Stimulated activated CD8-positive, alpha-beta memory T cell treated with anti-CD3 and anti-CD28 coated beads, Interleukin-2, amount 100 ng/mL, for 1 hour (primary cell): ENCODE measurements around the gene GRAMD1B.

ENCODE experiments used
- DNase-seq, 2 donors: peaks; one replicate each; pipeline ENCODE4 v3.0.0-alpha.2; 2020; ENCODE audit warnings: low read depth in 2 of 2

GRAMD1B gene

GRCh38 chr11:123429913-123430720, at the start of gene GRAMD1B:
GRAMD1B (plus strand) TSS chr11:123430269; CDS start chr11:123430793, 524 bp downstream.
- DNase-seq = peak; percentile 50 to 54

GRCh38 chr11:123381149-123381548, 48.9 kb upstream of the GRAMD1B start:
- no peak for DNase-seq

- DNase-seq = no peak
These were observed 48.1 kb upstream of the GRAMD1B start for GRCh38 chr11:123381817-123382554.

GRCh38 chr11:123382555-123383074, 47.5 kb upstream of the GRAMD1B start:
- DNase-seq = no peak

GRCh38 chr11:123384116-123384515, 46.0 kb upstream of the GRAMD1B start:
- DNase-seq = no peak

GRCh38 chr11:123386796-123387510, 43.1 kb upstream of the GRAMD1B start:
- DNase-seq = no peak

GRCh38 chr11:123388640-123389039, 41.4 kb upstream of the GRAMD1B start:
- no peak for DNase-seq

- no peak for DNase-seq
These were observed 39.9 kb upstream of the GRAMD1B start for GRCh38 chr11:123390146-123390545.

GRCh38 chr11:123391646-123392348, 38.3 kb upstream of the GRAMD1B start:
- no peak for DNase-seq

- no peak for DNase-seq
These were observed 37.6 kb upstream of the GRAMD1B start for GRCh38 chr11:123392431-123392830.

GRCh38 chr11:123392844-123393243, 37.2 kb upstream of the GRAMD1B start:
- no peak for DNase-seq

- DNase-seq = no peak
These were observed 36.6 kb upstream of the GRAMD1B start for GRCh38 chr11:123393312-123393927.

- no peak for DNase-seq
These were observed 25.4 kb upstream of the GRAMD1B start for GRCh38 chr11:123404676-123405075.

GRCh38 chr11:123405123-123405592, 24.9 kb upstream of the GRAMD1B start:
- no peak for DNase-seq

GRCh38 chr11:123406441-123407129, 23.5 kb upstream of the GRAMD1B start:
- DNase-seq = no peak

GRCh38 chr11:123407130-123407995, 22.7 kb upstream of the GRAMD1B start:
- DNase-seq = peak; percentile 14 to 34

- DNase-seq = no peak
These were observed 22.0 kb upstream of the GRAMD1B start for GRCh38 chr11:123407996-123408597.

GRCh38 chr11:123408619-123409455, 21.2 kb upstream of the GRAMD1B start:
- no peak for DNase-seq
